ENCODE data around the gene SLCO3A1. TPM values are rescaled to one million over a fixed set of nuclear protein-coding genes. Genes with fewer than 3 reads are reported as not detected.
"Not testable (repeated sequence)": the region's sequence is repeated elsewhere in the genome, so short reads cannot be mapped to it uniquely, and the experiment has no call there.

The SLCO3A1 gene
- total RNA-seq, 1 donor from 2014 or later = 46.6 TPM

GRCh38 chr15:92061511-92062195, 208.1 kb downstream of the SLCO3A1 start:
- intact Hi-C loops (cut with DNase I) = loop anchor here (10.0 kb wide), 1 partner anchor 117 kb away; no protein-coding TSS in a partner anchor
- no peak for ATAC-seq (ENCODE audit: poor library complexity)
- DNase-seq = no peak

GRCh38 chr15:92062505-92062904, 209.0 kb downstream of the SLCO3A1 start:
- DNase-seq = no peak
- intact Hi-C loops (cut with DNase I) = loop anchor here (10.0 kb wide), 1 partner anchor 118 kb away; no protein-coding TSS in a partner anchor
- ATAC-seq (ENCODE audit: poor library complexity) = peak; percentile 84

DNA sequence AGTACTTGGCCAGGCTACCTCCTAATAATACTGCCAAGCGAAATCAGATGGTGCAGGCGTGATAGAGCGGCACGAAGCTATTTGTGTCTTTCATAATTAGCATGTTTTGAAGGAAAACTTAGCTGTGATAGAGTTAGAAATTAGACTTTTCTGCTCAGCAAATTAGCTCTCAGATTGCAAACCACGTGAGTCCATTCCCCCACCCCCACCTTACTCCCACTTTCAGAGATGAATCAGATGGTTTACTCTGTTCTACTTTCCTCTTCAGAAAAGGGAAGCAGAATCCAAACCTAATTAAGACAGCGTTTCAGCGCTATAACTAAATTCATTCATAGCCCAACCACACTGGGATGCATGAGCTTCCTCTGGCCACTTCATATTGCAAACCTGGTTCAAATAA, 214.6 kb downstream of the SLCO3A1 start:
- ATAC-seq (ENCODE audit: poor library complexity) (no peak), DNase-seq (no peak)
- intact Hi-C loops (cut with DNase I) = loop anchor here (10.0 kb wide), 1 partner anchor 123 kb away; no protein-coding TSS in a partner anchor

DNA sequence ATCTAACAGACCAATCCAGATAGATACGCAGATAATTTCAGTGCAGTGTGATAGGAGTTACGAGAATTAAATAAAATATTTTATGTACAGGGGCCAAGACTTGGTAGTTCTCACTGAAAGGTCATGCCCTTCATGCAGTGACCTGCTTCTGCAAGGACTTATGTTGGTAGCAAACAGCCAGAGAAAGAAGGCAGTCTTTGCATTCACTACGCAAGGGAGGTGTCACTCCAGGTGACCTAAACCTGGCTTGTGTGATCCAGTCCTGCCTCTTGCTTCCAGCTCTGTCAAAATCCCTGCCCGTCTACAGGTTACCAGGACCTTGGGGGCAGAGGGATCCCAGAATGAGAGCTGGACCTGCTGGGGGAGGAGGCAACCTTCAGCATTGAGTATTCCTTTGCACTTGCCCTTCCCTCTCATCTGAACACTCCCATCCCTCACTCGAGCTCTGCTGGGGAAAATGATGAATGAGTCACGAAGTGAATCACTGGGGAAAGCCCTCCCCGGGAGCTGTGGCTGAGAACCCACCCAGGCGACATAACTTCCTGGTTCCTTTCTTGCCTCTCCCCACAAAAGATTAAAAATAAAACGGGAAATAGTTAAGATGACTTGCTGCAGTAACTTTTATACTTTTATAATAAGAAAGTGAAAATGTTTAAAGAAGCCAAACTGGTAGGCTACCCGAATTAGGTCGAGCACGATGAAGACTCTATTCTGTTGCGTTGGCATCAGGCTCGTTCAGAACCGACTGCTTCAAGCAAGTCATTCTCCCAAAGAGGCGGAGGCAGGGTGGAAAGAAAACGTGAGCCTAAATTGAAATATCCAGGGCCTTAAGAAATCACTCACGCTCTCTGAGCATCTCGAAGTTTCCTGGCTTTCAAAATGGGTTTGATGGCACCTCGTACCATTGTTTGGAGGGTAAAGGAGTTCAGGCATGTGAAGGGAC, 216.1 kb downstream of the SLCO3A1 start:
- ATAC-seq (ENCODE audit: poor library complexity) = peak; percentile 64
- intact Hi-C loops (cut with DNase I) = loop anchor here (10.0 kb wide), 1 partner anchor 125 kb away; no protein-coding TSS in a partner anchor
- no peak for DNase-seq

GRCh38 chr15:92070251-92070650, 216.7 kb downstream of the SLCO3A1 start:
- intact Hi-C loops (cut with DNase I); ATAC-seq (ENCODE audit: poor library complexity); DNase-seq: not testable (repeated sequence)

GRCh38 chr15:92071045-92071634, 217.6 kb downstream of the SLCO3A1 start:
- ATAC-seq (ENCODE audit: poor library complexity) (peak; percentile 66), DNase-seq (peak; percentile 59)
- intact Hi-C loops (cut with DNase I) = no loop called here

DNA sequence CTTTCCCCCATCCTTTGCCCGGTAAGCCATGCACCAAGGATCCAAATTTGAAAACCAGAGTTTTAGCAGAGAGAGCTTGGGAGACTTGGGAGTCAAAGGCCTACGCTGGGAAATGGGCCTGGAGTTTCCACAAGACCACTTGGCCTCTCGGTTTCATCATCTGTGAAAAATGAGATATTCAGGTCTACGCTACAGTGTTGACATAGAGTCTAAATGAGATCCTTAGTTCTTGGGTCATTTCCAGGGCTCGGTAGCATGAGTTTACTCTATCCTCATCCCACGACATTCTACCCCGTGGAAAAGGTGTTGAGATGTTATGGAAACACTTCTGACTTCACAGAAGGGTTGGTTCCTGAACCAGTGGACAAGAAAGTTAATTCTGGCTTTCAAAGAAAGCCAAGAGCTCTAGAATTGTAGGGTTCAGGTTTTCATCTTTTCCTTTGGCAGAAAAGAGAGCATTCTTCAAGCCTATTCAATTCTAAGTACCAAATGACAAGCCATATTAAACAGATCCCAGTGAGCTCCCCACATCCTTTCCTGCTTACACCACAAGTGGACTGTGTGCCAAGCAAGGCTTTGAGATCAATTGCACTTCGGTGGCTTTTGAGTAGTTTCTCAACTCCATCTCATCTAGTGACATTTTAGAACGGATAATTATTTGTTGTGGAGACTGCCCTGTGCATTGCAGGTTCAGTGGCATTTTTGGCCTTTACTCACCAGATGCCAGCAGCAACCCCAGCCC, 219.7 kb downstream of the SLCO3A1 start:
- DNase-seq = no peak
- ATAC-seq (ENCODE audit: poor library complexity) = no peak
- intact Hi-C loops (cut with DNase I) = no loop called here

- ATAC-seq (ENCODE audit: poor library complexity) (no peak), DNase-seq (no peak)
- intact Hi-C loops (cut with DNase I) = no loop called here
Observed at GRCh38 chr15:92074101-92074500, 220.6 kb downstream of the SLCO3A1 start.

GRCh38 chr15:92074646-92075045, 221.1 kb downstream of the SLCO3A1 start:
- DNase-seq (peak; percentile 71), ATAC-seq (ENCODE audit: poor library complexity) (peak; percentile 14)
- intact Hi-C loops (cut with DNase I) = loop anchor here (5.0 kb wide), 1 partner anchor 222 kb away; the partner anchor contains the start of gene SLCO3A1

GRCh38 chr15:92075764-92076163, 222.3 kb downstream of the SLCO3A1 start:
- intact Hi-C loops (cut with DNase I) = loop anchor here (5.0 kb wide), 1 partner anchor 223 kb away; the partner anchor contains the start of gene SLCO3A1
- ATAC-seq (ENCODE audit: poor library complexity) = no peak
- DNase-seq = no peak

DNA sequence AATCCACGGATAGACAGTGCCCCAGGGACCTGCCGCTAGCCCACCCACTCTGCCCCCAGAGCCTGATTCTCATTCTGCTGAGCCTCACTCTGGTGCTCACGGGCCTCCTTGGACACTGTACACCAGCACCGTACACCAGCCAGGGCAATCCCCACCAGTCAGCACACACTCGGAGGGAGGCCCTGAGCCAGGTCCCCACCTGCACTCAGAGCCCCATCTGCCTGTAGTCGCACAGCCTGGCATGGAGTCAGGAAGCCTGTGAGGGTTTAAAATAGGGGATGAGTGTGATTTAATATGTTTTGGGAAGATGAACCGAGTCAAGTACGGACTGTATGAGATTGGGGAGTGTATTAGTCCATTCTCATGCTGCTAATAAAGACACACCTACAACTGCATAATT, 223.0 kb downstream of the SLCO3A1 start:
- DNase-seq (no peak), ATAC-seq (ENCODE audit: poor library complexity) (peak; percentile 21)
- intact Hi-C loops (cut with DNase I) = loop anchor here (5.0 kb wide), 1 partner anchor 224 kb away; the partner anchor contains the start of gene SLCO3A1

- intact Hi-C loops (cut with DNase I) = loop anchor here (5.0 kb wide), 1 partner anchor 225 kb away; the partner anchor contains the start of gene SLCO3A1
- ATAC-seq (ENCODE audit: poor library complexity) (peak; percentile 78), DNase-seq (peak; percentile 83)
Observed at GRCh38 chr15:92077353-92078085, 224.0 kb downstream of the SLCO3A1 start.

GRCh38 chr15:92078270-92078669, 224.8 kb downstream of the SLCO3A1 start:
- intact Hi-C loops (cut with DNase I) = loop anchor here (5.0 kb wide), 1 partner anchor 226 kb away; the partner anchor contains the start of gene SLCO3A1
- ATAC-seq (ENCODE audit: poor library complexity) (no peak), DNase-seq (no peak)

GRCh38 chr15:92079047-92079446, 225.5 kb downstream of the SLCO3A1 start:
- no peak for DNase-seq
- ATAC-seq (ENCODE audit: poor library complexity) = no peak
- intact Hi-C loops (cut with DNase I) = loop anchor here (5.0 kb wide), 1 partner anchor 227 kb away; the partner anchor contains the start of gene SLCO3A1

- ATAC-seq (ENCODE audit: poor library complexity) = no peak
- DNase-seq = no peak
- intact Hi-C loops (cut with DNase I) = loop anchor here (5.0 kb wide), 2 partner anchors 227 to 777 kb away; partner anchors contain the start of gene SLCO3A1
Observed at GRCh38 chr15:92079647-92080255, 226.2 kb downstream of the SLCO3A1 start.

DNA sequence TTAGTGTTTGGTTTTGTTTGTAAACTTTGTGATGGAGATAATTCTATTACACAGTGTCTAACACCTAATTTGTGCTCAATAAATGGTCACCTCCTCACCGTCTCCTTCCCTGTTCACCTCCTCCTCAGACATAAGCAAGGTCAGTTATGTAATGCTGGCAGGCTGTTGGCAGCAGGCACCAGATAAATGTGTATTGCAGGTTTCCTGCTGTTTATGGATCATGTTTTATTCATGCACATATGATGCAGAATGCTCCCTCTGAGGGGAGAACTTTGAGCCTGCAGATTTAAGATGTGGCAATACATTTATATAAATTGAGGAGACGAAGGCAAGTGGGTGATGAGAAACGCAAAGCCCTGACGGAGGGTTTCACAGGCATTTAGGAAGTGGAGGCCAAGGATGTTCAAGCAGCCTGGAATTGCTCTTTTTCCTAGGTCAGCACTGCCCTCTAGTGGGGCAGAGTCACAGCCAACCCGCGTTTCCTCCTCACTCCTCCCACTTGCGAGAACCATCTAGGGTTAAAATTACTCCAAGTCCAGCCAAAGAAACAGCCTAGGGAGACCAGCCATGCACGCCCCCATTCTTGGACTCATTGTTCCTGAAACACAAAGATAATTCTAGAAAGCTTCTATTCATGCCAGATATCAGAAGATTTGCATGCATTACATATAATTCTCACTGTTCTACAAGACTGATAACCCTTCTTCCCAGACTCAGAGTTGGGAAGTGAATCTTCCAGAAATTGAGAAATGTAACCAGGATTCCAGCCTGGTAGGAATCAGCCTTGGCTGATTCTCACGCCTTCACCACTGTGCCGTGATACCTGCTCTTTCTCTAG, 228.7 kb downstream of the SLCO3A1 start:
- peak; percentile 76 for DNase-seq
- intact Hi-C loops (cut with DNase I) = loop anchor here (2.0 to 5.0 kb wide), 2 partner anchors 375 to 780 kb away; no protein-coding TSS in a partner anchor

More for the DNA sequence above, 228.7 kb downstream of the SLCO3A1 start:
- peak; percentile 86 for ATAC-seq (ENCODE audit: poor library complexity)

Measured in Right ventricle myocardium superior (tissue), 1 donor.